ENCODE measurements around the gene SLC22A16.

SLC22A16 gene

GRCh38 chr6:110446405-110446804 lies 30.0 kb downstream of the SLC22A16 start:
- DNase-seq: no peak

- DNase-seq: no peak
Measured at GRCh38 chr6:110440026-110440425, 36.4 kb downstream of the SLC22A16 start.

GRCh38 chr6:110439356-110439755 lies 37.1 kb downstream of the SLC22A16 start:
- DNase-seq: no peak

GRCh38 chr6:110434961-110435602 lies 41.3 kb downstream of the SLC22A16 start:
- no peak for DNase-seq

- no peak for DNase-seq
Measured at GRCh38 chr6:110432285-110432900, 44.0 kb downstream of the SLC22A16 start.

GRCh38 chr6:110430741-110431140 lies 45.7 kb downstream of the SLC22A16 start:
- no peak for DNase-seq

- DNase-seq: no peak
Measured at GRCh38 chr6:110430236-110430635, 46.2 kb downstream of the SLC22A16 start.

GRCh38 chr6:110428153-110428552 lies 48.3 kb downstream of the SLC22A16 start:
- no peak for DNase-seq

GRCh38 chr6:110425816-110426215 lies 50.6 kb downstream of the SLC22A16 start:
- no peak for DNase-seq

GRCh38 chr6:110422444-110422822 lies 54.0 kb downstream of the SLC22A16 start:
- no peak for DNase-seq

- no peak for DNase-seq
Measured at GRCh38 chr6:110421749-110422443, 54.5 kb downstream of the SLC22A16 start.

GRCh38 chr6:110419028-110419739 lies 57.2 kb downstream of the SLC22A16 start:
- DNase-seq: no peak

- DNase-seq: no peak
Measured at GRCh38 chr6:110418594-110418993, 57.8 kb downstream of the SLC22A16 start.

GRCh38 chr6:110415086-110415916 lies 61.1 kb downstream of the SLC22A16 start, which contains the start of gene DDO:
Gene DDO, minus strand, starts transcription at chr6:110415575. Its CDS starts 2,113 bp downstream, at chr6:110413462.
- DNase-seq: peak in 1 of 2 donors; percentile 43

- no peak for DNase-seq
Measured at GRCh38 chr6:110414669-110415068, 61.7 kb downstream of the SLC22A16 start.

GRCh38 chr6:110412360-110412759 lies 64.1 kb downstream of the SLC22A16 start:
- no peak for DNase-seq

GRCh38 chr6:110410511-110410910 lies 65.9 kb downstream of the SLC22A16 start:
- no peak for DNase-seq

GRCh38 chr6:110409794-110410193 lies 66.6 kb downstream of the SLC22A16 start:
- no peak for DNase-seq

GRCh38 chr6:110408901-110409300 lies 67.5 kb downstream of the SLC22A16 start:
- DNase-seq: no peak

- no peak for DNase-seq
Measured at GRCh38 chr6:110404607-110405006, 71.8 kb downstream of the SLC22A16 start.

GRCh38 chr6:110401585-110402176 lies 74.7 kb downstream of the SLC22A16 start:
- no peak for DNase-seq

GRCh38 chr6:110400208-110400607 lies 76.2 kb downstream of the SLC22A16 start:
- DNase-seq: no peak

Measured in CD4-positive, alpha-beta T cell treated with Interleukin-4 for 1 hour (primary cell).